Measurements from ENCODE around the gene FANCL.
"Not testable (repeated sequence)": the region's sequence is repeated elsewhere in the genome, so short reads cannot be mapped to it uniquely, and the experiment has no call there.

DNA sequence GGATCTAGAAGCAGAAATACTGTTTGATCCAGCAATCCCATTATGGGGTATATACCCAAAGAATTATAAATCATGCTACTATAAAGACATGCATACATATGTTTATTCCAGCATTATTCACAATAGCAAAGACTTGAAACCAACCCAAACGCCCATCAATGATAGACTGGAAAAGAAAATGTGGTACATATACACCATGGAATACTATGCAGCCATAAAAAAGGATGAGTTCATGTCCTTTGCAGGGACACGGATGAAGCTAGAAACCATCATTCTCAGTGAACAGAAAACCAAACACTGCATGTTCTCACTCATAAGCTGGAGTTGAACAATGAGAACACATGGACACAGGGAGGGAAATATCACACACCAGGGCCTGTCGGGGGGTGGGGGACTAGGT is 61.0 kb downstream of the FANCL start:
- TF ChIP-seq, protein P1, sequence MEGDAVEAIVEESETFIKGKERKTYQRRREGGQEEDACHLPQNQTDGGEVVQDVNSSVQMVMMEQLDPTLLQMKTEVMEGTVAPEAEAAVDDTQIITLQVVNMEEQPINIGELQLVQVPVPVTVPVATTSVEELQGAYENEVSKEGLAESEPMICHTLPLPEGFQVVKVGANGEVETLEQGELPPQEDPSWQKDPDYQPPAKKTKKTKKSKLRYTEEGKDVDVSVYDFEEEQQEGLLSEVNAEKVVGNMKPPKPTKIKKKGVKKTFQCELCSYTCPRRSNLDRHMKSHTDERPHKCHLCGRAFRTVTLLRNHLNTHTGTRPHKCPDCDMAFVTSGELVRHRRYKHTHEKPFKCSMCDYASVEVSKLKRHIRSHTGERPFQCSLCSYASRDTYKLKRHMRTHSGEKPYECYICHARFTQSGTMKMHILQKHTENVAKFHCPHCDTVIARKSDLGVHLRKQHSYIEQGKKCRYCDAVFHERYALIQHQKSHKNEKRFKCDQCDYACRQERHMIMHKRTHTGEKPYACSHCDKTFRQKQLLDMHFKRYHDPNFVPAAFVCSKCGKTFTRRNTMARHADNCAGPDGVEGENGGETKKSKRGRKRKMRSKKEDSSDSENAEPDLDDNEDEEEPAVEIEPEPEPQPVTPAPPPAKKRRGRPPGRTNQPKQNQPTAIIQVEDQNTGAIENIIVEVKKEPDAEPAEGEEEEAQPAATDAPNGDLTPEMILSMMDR (IDR thresholded peaks at IDR 0.05) = not testable (repeated sequence)
- TF ChIP-seq POLR2A (IDR thresholded peaks at IDR 0.05) = not testable (repeated sequence)
